Ascending aorta (tissue), 2 donors: ENCODE data around the gene SORCS2. TPM values are rescaled to one million over a fixed set of nuclear protein-coding genes. Genes with fewer than 3 reads are reported as not detected.

Source experiments
- DNase-seq, 2 donors: peaks; one replicate each; pipeline ENCODE4 v3.0.0-alpha.2; 2019; ENCODE audit warnings: low spot score in 2 of 2
- H3K27ac ChIP-seq, 2 donors: fragments of 200-600 bp; sonication (generic); one replicate each; pipeline ENCODE4 v1.5.1; 2016 to 2017; ENCODE audit warnings: mild to moderate bottlenecking in 1 of 2
- H3K27me3 ChIP-seq: fragments of 200-600 bp; sonication (generic); one replicate; pipeline ENCODE4 v1.5.1; 2017
- H3K36me3 ChIP-seq, 2 donors: fragments of 200-600 bp; sonication (generic); one replicate each; pipeline ENCODE4 v1.5.1; 2016
- H3K4me1 ChIP-seq, 2 donors: fragments of 200-600 bp; sonication (generic); one replicate each; pipeline ENCODE4 v1.5.1; 2016 to 2017; ENCODE audit warnings: mild to moderate bottlenecking in 1 of 2
- H3K4me3 ChIP-seq, 2 donors: fragments of 200-600 bp; sonication (generic); one replicate each; pipeline ENCODE4 v1.5.1; 2016 to 2017; ENCODE audit warnings: mild to moderate bottlenecking in 1 of 2
- H3K9me3 ChIP-seq, 2 donors: fragments of 200-600 bp; sonication (generic); one replicate each; pipeline ENCODE4 v1.5.1; 2016
- intact Hi-C: fragments of 100-400 bp; cut with DNase I; formaldehyde crosslinking; loops from one replicate; pipeline ENCODE4 v1.15.1; 2023
- total RNA-seq: library from RNA; depleted of rRNA; stranded (reverse); fragments of >200 nt; gene quantifications from one replicate; pipeline ENCODE4 v1.1.0, GENCODE V29; 2016
- TF ChIP-seq, protein P1 (sequence below), 3 experiments: fragments of 200-600 bp in 2 of 3; fragments of 450-650 bp in 1 of 3; sonication (generic) in 2 of 3; IDR thresholded peaks; one replicate each; pipeline ENCODE4 v1.5.1; 2016 to 2019; ENCODE audit warnings: antibody characterized with exemption in 3 of 3, mild to moderate bottlenecking in 1 of 3, moderate library complexity in 1 of 3

The SORCS2 gene
- total RNA-seq, 1 donor from 2014 or later, result 0.32 TPM

DNA sequence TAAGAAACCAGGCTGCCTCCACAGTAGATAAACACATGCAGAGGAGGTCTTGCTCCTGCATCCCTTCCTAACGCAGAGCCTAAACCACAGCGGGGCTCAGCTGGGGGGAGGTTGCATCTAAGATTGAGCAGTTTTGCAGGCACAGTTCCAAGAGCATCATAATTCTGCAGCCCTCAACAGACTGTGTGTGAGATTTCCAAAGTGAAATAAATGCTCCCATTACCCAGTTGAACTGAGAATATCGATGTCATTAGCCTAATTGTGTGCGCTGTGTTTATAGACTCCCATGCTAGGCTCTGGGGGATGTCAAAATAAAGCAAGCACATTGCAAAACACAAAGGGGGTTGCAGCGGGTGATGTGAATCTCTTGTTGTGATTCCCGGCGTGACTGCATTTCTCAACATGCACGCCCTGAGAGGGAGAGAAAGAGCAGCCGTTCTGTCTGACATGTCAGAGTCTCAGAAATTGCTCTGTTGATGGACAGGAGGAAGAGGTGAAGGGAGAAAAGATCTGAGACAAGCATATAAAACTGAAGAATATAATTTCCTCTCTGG, 392.3 kb downstream of the SORCS2 start:
- H3K4me1 ChIP-seq, result no peaks in the 10 kb centered on the region
- DNase-seq, result no peak
- TF ChIP-seq, protein P1, sequence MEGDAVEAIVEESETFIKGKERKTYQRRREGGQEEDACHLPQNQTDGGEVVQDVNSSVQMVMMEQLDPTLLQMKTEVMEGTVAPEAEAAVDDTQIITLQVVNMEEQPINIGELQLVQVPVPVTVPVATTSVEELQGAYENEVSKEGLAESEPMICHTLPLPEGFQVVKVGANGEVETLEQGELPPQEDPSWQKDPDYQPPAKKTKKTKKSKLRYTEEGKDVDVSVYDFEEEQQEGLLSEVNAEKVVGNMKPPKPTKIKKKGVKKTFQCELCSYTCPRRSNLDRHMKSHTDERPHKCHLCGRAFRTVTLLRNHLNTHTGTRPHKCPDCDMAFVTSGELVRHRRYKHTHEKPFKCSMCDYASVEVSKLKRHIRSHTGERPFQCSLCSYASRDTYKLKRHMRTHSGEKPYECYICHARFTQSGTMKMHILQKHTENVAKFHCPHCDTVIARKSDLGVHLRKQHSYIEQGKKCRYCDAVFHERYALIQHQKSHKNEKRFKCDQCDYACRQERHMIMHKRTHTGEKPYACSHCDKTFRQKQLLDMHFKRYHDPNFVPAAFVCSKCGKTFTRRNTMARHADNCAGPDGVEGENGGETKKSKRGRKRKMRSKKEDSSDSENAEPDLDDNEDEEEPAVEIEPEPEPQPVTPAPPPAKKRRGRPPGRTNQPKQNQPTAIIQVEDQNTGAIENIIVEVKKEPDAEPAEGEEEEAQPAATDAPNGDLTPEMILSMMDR (IDR thresholded peaks at IDR 0.05), result no peak
- H3K9me3 ChIP-seq, result no peaks in the 10 kb centered on the region
- no peaks in the 10 kb centered on the region for H3K27me3 ChIP-seq
- H3K4me3 ChIP-seq, result no peak overlapping the region
- H3K27ac ChIP-seq, result no peak overlapping the region
- intact Hi-C loops, result no loop called here
- H3K36me3 ChIP-seq, result no peaks in the 10 kb centered on the region

- Histone ChIP-seq H3K36me3 (no peaks in the 10 kb centered on the region), H3K4me3 (no peak overlapping the region), H3K9me3 (no peaks in the 10 kb centered on the region), H3K27me3 (no peaks in the 10 kb centered on the region), H3K27ac (no peak overlapping the region), H3K4me1 (no peaks in the 10 kb centered on the region)
- TF ChIP-seq, protein P1 (IDR thresholded peaks at IDR 0.05), result no peak
- intact Hi-C loops, result no loop called here
- DNase-seq, result no peak
Measured at GRCh38 chr4:7585768-7586167, 393.4 kb downstream of the SORCS2 start.

DNA sequence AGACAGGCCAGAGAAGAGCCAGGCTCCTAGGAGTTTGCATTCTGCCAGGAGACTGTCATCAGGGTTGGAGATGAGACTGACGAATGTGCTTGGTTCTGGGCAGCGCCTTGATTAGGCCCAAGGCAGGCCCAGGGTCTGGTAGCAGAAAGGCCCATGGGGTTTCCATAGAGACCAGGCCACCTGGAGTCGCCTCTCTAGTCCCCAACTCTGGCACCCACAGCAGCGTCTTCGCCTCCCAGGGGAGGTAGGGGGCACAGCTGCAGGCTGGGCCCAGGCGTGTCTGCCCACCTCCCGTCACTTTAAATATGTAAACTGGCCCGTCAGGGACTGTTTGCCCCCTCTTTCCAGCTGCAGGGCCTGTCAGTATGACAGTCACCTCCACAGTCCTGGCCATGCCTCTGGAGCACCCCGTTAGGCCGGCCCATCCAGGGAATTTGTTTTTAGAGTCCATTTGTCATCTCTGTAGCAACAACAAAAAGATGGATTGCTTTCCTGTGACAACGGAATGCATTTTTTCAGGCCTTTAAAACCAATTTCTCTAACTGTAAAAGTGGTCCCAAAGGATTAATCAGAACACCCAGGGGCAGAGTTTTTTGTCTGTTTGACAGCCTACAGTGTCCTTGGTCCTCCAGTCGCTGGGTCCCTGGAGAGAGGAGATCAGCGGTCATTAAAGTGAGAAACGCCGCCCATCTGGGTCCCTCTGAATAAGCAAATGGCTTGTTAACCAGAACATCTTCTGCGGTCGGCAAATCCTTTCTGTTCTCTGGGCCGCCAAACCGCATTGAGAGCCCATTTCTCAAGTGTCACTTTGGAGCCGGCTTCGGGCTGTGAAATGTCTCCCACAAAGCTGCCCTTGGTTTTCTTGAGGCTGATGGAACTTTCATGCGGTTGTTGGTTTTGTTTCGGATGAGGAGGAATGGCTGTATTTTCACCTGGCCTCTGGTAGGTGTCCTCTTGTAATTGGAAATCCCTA, 395.4 kb downstream of the SORCS2 start:
- DNase-seq, result no peak
- Histone ChIP-seq H3K36me3 (no peaks in the 10 kb centered on the region), H3K4me3 (no peak overlapping the region), H3K4me1 (no peaks in the 10 kb centered on the region), H3K27me3 (no peaks in the 10 kb centered on the region), H3K9me3 (no peaks in the 10 kb centered on the region), H3K27ac (no peak overlapping the region)
- TF ChIP-seq, protein P1 (IDR thresholded peaks at IDR 0.05), result no peak
- intact Hi-C loops, result no loop called here

DNA sequence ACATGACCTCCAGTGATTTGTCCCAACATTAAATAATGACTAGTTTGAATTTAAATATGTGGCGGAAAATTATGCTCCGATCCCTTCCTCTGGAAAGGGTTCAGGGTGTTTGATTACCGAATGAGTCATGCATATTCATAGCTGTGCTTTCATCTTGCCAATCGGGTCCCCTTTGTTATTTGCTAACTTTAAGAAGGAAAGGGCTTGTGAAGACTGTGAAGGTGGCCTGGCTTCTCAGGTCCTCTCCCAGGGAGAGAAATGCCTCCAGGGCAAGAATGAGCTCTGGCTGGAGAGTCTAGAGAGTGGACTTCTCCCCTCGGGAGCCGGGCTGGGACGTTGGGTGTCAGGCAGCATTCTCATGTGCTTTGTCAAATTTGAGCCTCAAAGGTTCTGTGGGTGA, 397.9 kb downstream of the SORCS2 start:
- H3K4me1 ChIP-seq, result no peaks in the 10 kb centered on the region
- intact Hi-C loops, result no loop called here
- no peak overlapping the region for H3K4me3 ChIP-seq
- H3K9me3 ChIP-seq, result no peaks in the 10 kb centered on the region
- DNase-seq, result no peak
- TF ChIP-seq, protein P1 (IDR thresholded peaks at IDR 0.05), result no peak
- H3K36me3 ChIP-seq, result no peaks in the 10 kb centered on the region
- no peaks in the 10 kb centered on the region for H3K27me3 ChIP-seq
- no peak overlapping the region for H3K27ac ChIP-seq

- DNase-seq, result no peak
- intact Hi-C loops, result no loop called here
- Histone ChIP-seq H3K27me3 (no peaks in the 10 kb centered on the region), H3K4me1 (no peaks in the 10 kb centered on the region), H3K9me3 (no peaks in the 10 kb centered on the region), H3K36me3 (no peaks in the 10 kb centered on the region), H3K4me3 (no peak overlapping the region), H3K27ac (no peak overlapping the region)
- TF ChIP-seq, protein P1 (IDR thresholded peaks at IDR 0.05), result no peak
Measured at GRCh38 chr4:7590899-7591298, 398.6 kb downstream of the SORCS2 start.
